ENCODE measurements around the gene BLTP3A. TPM values are rescaled to one million over a fixed set of nuclear protein-coding genes. Genes with fewer than 3 reads are reported as not detected.
"Not testable (repeated sequence)": the region's sequence is repeated elsewhere in the genome, so short reads cannot be mapped to it uniquely, and the experiment has no call there.

The BLTP3A gene
- total and polyA plus RNA-seq, 2 donors (not counting 1 experiment from before 2014, with no cell fraction given) = 3.3 to 7.1 TPM

DNA sequence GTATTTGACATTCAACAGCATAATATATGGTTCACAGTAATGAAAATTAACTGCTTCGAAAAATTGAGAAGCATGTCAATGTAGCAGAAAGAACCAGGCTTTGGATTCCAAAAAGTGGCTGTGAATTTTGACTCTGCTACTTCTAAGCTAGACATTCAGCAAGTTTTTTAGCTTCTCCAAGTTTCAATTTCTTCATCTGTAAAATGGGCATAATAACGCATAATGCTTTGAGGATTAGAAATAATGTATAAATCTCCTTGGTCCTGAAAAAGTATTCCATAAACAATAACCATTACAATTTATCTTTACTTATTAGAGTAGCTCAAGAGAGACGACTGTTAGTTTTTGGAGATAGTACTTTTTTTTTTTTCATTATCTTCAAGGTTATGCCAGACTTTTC is 7.7 kb downstream of the BLTP3A start:
- Histone ChIP-seq H3K4me2 (ENCODE audit: extremely low read depth, insufficient read depth, low read length) (no peak overlapping the region), H3K36me3 (ENCODE audit: control insufficient read depth, insufficient read depth, low read length) (no peaks in the 10 kb centered on the region), H3K9me3 (ENCODE audit: control insufficient read depth, insufficient read depth, low read depth, low read length) (no peaks in the 10 kb centered on the region), H4K20me1 (ENCODE audit: control insufficient read depth, extremely low read depth, insufficient read depth, low read length) (no peaks in the 10 kb centered on the region), H3K4me1 (ENCODE audit: control insufficient read depth, extremely low read depth, insufficient read depth, low read length) (peaks cover 3% of the 10 kb centered on the region), H3K9ac (ENCODE audit: insufficient read depth, low read length) (no peak overlapping the region), H3K27me3 (ENCODE audit: control insufficient read depth, insufficient read depth, low read length) (no peaks in the 10 kb centered on the region), H3K27ac (ENCODE audit: insufficient read depth, low read length) (no peak overlapping the region), H2AFZ (ENCODE audit: low read length) (no peak overlapping the region), H3K79me2 (ENCODE audit: control insufficient read depth, insufficient read depth, low read length) (no peaks in the 10 kb centered on the region), H3K4me3 (replicated peaks in 1 of 4; ENCODE audit: control extremely low read depth in 1 of 4, insufficient read depth in 1 of 4, low read depth in 3 of 4, low read length in 4 of 4) (no peak overlapping the region)
- DNase-seq (ENCODE audit: low read depth in 2 of 2) = no peak
- no peak for TF ChIP-seq CTCF (conservative IDR thresholded peaks at IDR 0.05 in 1 of 2, IDR thresholded peaks at IDR 0.05 in 1 of 2; ENCODE audit: low read depth in 1 of 2, low read length in 2 of 2)
- TF ChIP-seq EZH2 (IDR thresholded peaks at IDR 0.05; ENCODE audit: low read length, missing control alignments) = no peak

DNA sequence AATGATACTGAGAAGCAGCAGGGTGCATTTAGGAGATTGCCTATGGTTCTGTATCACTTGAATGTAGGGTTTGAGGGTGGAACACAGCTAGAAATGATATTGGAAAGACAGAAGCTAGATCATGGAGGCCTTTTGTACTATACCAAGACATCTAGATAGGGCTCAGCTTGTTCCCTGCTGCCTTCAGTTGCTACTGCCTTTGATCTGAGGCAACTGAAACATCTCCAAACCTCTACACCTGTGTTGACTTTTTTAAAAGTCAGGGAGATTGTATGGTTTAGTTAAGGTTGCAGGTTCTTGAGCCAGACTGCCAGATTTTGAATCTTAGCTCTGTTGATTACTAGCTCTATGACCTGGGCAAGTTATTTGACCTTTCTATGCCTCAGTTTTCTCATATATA is 12.7 kb downstream of the BLTP3A start:
- no peak overlapping the region for H3K27ac ChIP-seq (ENCODE audit: insufficient read depth, low read length)
- no peak for DNase-seq (ENCODE audit: low read depth in 2 of 2)
- no peaks in the 10 kb centered on the region for H3K9me3 ChIP-seq (ENCODE audit: control insufficient read depth, insufficient read depth, low read depth, low read length)
- H3K4me1 ChIP-seq (ENCODE audit: control insufficient read depth, extremely low read depth, insufficient read depth, low read length) = no peaks in the 10 kb centered on the region
- H3K36me3 ChIP-seq (ENCODE audit: control insufficient read depth, insufficient read depth, low read length) = no peaks in the 10 kb centered on the region
- H3K4me2 ChIP-seq (ENCODE audit: extremely low read depth, insufficient read depth, low read length) = no peak overlapping the region
- no peaks in the 10 kb centered on the region for H3K79me2 ChIP-seq (ENCODE audit: control insufficient read depth, insufficient read depth, low read length)
- no peaks in the 10 kb centered on the region for H3K27me3 ChIP-seq (ENCODE audit: control insufficient read depth, insufficient read depth, low read length)
- TF ChIP-seq EZH2 (IDR thresholded peaks at IDR 0.05; ENCODE audit: low read length, missing control alignments) (no peak), CTCF (conservative IDR thresholded peaks at IDR 0.05 in 1 of 2, IDR thresholded peaks at IDR 0.05 in 1 of 2; ENCODE audit: low read depth in 1 of 2, low read length in 2 of 2) (no peak)
- no peaks in the 10 kb centered on the region for H4K20me1 ChIP-seq (ENCODE audit: control insufficient read depth, extremely low read depth, insufficient read depth, low read length)
- H3K4me3 ChIP-seq (replicated peaks in 1 of 4; ENCODE audit: control extremely low read depth in 1 of 4, insufficient read depth in 1 of 4, low read depth in 3 of 4, low read length in 4 of 4) = no peak overlapping the region
- H2AFZ ChIP-seq (ENCODE audit: low read length) = no peak overlapping the region
- no peak overlapping the region for H3K9ac ChIP-seq (ENCODE audit: insufficient read depth, low read length)

DNA sequence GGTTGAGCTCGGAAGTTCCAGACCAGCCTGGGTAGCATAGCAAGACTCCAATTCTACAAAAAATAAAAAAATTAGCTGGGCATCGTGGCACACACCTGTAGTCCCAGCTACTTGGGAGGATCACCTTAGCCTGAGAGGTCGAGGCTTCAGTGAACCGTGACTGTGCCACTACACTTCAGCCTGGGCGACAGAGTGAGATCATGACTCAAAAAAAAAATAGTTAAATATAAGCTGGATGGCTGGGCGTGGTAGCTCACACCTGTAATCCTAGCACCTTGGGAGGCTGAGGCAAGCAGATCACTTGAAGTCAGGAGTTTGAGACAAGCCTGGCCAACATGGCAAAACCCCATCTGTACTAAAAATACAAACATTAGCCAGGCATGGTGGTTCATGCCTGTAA is 13.2 kb downstream of the BLTP3A start:
- not testable (repeated sequence) for DNase-seq (ENCODE audit: low read depth in 2 of 2); H2AFZ ChIP-seq (ENCODE audit: low read length); H3K4me3 ChIP-seq (replicated peaks in 1 of 4; ENCODE audit: control extremely low read depth in 1 of 4, insufficient read depth in 1 of 4, low read depth in 3 of 4, low read length in 4 of 4)

More for the DNA sequence above, 13.2 kb downstream of the BLTP3A start:
- H3K79me2 ChIP-seq (ENCODE audit: control insufficient read depth, insufficient read depth, low read length); H3K9me3 ChIP-seq (ENCODE audit: control insufficient read depth, insufficient read depth, low read depth, low read length); H4K20me1 ChIP-seq (ENCODE audit: control insufficient read depth, extremely low read depth, insufficient read depth, low read length); H3K36me3 ChIP-seq (ENCODE audit: control insufficient read depth, insufficient read depth, low read length); H3K4me1 ChIP-seq (ENCODE audit: control insufficient read depth, extremely low read depth, insufficient read depth, low read length); H3K27me3 ChIP-seq (ENCODE audit: control insufficient read depth, insufficient read depth, low read length); H3K27ac ChIP-seq (ENCODE audit: insufficient read depth, low read length); H3K9ac ChIP-seq (ENCODE audit: insufficient read depth, low read length); H3K4me2 ChIP-seq (ENCODE audit: extremely low read depth, insufficient read depth, low read length): not testable (repeated sequence)
